Trophoblast cell (in vitro differentiated cells and primary cell): ENCODE data around the gene MAP4K4.

Experiments used
- DNase-seq, 2 donors: peaks; one replicate each; pipeline ENCODE4 v3.0.0-alpha.2; 2016
- H2AFZ ChIP-seq: 2 replicates; pipeline ENCODE4 v1.6.1; 2013; ENCODE audit warnings: low read length, moderate library complexity, mild to moderate bottlenecking; ENCODE audit not compliant: insufficient read depth, poor library complexity
- H2AK5ac ChIP-seq: 2 replicates; pipeline ENCODE4 v1.6.1; 2013; ENCODE audit warnings: mild to moderate bottlenecking, low read length
- H2BK120ac ChIP-seq: 2 replicates; pipeline ENCODE4 v1.6.1; 2013; ENCODE audit warnings: low read length, mild to moderate bottlenecking, moderate library complexity; ENCODE audit not compliant: insufficient read depth, poor library complexity
- H2BK12ac ChIP-seq: 2 replicates; pipeline ENCODE4 v1.6.1; 2013; ENCODE audit warnings: mild to moderate bottlenecking, low read length, moderate library complexity
- H2BK5ac ChIP-seq: 2 replicates; pipeline ENCODE4 v1.6.1; 2013; ENCODE audit warnings: low read length, low read depth, moderate library complexity, mild to moderate bottlenecking; ENCODE audit not compliant: poor library complexity
- H3K14ac ChIP-seq: 2 replicates; pipeline ENCODE4 v1.6.1; 2013; ENCODE audit warnings: mild to moderate bottlenecking, low read length
- H3K18ac ChIP-seq: 2 replicates; pipeline ENCODE4 v1.6.1; 2013; ENCODE audit warnings: mild to moderate bottlenecking, low read length
- H3K23ac ChIP-seq: 2 replicates; pipeline ENCODE4 v1.6.1; 2013; ENCODE audit warnings: low read length
- H3K27ac ChIP-seq: 2 replicates; pipeline ENCODE4 v1.5.1; 2013; ENCODE audit warnings: low read depth, mild to moderate bottlenecking, inconsistent platforms, low read length, moderate library complexity
- H3K27me3 ChIP-seq: 2 replicates; pipeline ENCODE4 v1.6.1; 2013; ENCODE audit warnings: inconsistent platforms, mild to moderate bottlenecking, low read length, moderate library complexity; ENCODE audit not compliant: insufficient read depth
- H3K36me3 ChIP-seq, 2 experiments: 1 replicate in 1 of 2; 2 replicates in 1 of 2; pipeline ENCODE4 v1.6.1; 2013; ENCODE audit warnings: low read length in 2 of 2, mild to moderate bottlenecking in 2 of 2, moderate library complexity in 1 of 2; ENCODE audit not compliant: insufficient read depth in 2 of 2, control insufficient read depth in 1 of 2
- H3K4ac ChIP-seq: 2 replicates; pipeline ENCODE4 v1.6.1; 2013; ENCODE audit warnings: low read depth, mild to moderate bottlenecking, low read length, moderate library complexity
- H3K4me1 ChIP-seq, 2 experiments: 1 replicate in 1 of 2; 2 replicates in 1 of 2; pipeline ENCODE4 v1.6.1; 2013; ENCODE audit warnings: low read length in 2 of 2, mild to moderate bottlenecking in 2 of 2, moderate library complexity in 1 of 2; ENCODE audit not compliant: insufficient read depth in 2 of 2, control insufficient read depth in 1 of 2
- H3K4me2 ChIP-seq: 2 replicates; pipeline ENCODE4 v1.6.1; 2013; ENCODE audit warnings: inconsistent platforms, mild to moderate bottlenecking, low read length, moderate library complexity
- H3K4me3 ChIP-seq: 2 replicates; pipeline ENCODE4 v1.5.1; 2013; ENCODE audit warnings: mild to moderate bottlenecking, low read depth, low read length, inconsistent platforms
- H3K79me1 ChIP-seq: one replicate; pipeline ENCODE4 v1.6.1; 2013; ENCODE audit warnings: low read length
- H3K79me2 ChIP-seq: 2 replicates; pipeline ENCODE4 v1.6.1; 2013; ENCODE audit warnings: low read length, mild to moderate bottlenecking; ENCODE audit not compliant: control insufficient read depth, insufficient read depth, poor library complexity
- H3K9ac ChIP-seq: 2 replicates; pipeline ENCODE4 v1.6.1; 2013; ENCODE audit warnings: mild to moderate bottlenecking, low read length
- H3K9me3 ChIP-seq: 2 replicates; pipeline ENCODE4 v1.6.1; 2013; ENCODE audit warnings: low read depth, mild to moderate bottlenecking, control low read depth, inconsistent platforms, low read length; ENCODE audit not compliant: insufficient read depth
- H4K12ac ChIP-seq: 2 replicates; pipeline ENCODE4 v1.6.1; 2013; ENCODE audit warnings: low read depth, mild to moderate bottlenecking, low read length, moderate library complexity
- H4K8ac ChIP-seq: 2 replicates; pipeline ENCODE4 v1.6.1; 2013; ENCODE audit warnings: low read depth, mild to moderate bottlenecking, low read length, moderate library complexity
- H4K91ac ChIP-seq: one replicate; pipeline ENCODE4 v1.6.1; 2013; ENCODE audit warnings: low read depth, mild to moderate bottlenecking, low read length, moderate library complexity
- WGBS: extraction: QIAGEN DNeasy Blood & Tissue Kit; methylation state at CpG from one replicate; pipeline ENCODE4 v1.1.7; 2013; ENCODE audit warnings: missing lambda C conversion rate; ENCODE audit not compliant: insufficient read length, insufficient coverage; ENCODE audit errors: extremely low coverage; 5-methylcytosine and 5-hydroxymethylcytosine counted together

MAP4K4 gene

DNA sequence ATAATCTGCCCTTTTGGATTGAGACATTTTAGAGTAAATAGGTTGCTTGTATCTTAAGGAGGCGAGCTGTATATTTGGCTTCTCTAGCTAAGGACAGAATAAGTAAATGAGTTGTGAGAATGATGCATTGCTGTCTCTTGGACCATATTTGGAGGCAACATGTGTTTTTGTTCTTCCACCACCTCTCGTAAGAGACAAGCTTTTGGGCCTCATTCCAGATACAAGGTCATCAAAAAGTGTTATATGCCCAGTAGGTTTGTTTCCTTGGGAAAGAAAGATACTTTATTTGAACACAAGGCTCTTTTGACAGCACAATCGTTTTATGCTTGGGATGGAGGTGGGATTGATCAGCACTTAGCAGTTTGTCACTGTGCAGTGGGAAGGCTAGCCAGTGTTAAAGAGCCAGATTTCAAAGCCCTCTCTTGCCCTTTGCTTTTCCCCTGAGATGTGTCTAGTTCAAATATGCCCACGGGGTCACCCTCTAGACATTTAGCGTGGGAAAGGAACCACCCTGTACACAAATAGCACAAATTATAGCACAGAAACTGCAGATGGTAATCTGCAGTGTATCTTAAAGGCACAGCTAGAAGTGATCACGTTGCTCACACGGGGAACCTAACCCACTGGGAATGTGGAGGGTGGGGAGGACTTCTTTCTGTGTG lies 131.3 kb downstream of the MAP4K4 start:
- Histone ChIP-seq H3K79me2 (no peaks in the 10 kb centered on the region), H3K9ac (no peak overlapping the region), H2AFZ (no peak overlapping the region), H3K4me2 (no peak overlapping the region), H2AK5ac (no peak overlapping the region), H3K79me1 (peaks cover 5% of the 10 kb centered on the region), H2BK5ac (no peak overlapping the region), H3K23ac (no peak overlapping the region), H3K4ac (no peak overlapping the region), H3K18ac (no peak overlapping the region), H3K36me3 (peaks cover 13 to 23% of the 10 kb centered on the region in 2 experiments), H2BK120ac (no peak overlapping the region), H4K8ac (no peak overlapping the region), H3K4me1 (peaks cover 6 to 11% of the 10 kb centered on the region in 2 experiments), H3K9me3 (no peaks in the 10 kb centered on the region), H3K4me3 (no peak overlapping the region), H2BK12ac (no peak overlapping the region), H4K12ac (no peak overlapping the region), H3K27ac (no peak overlapping the region), H3K14ac (no peak overlapping the region), H4K91ac (no peak overlapping the region), H3K27me3 (no peaks in the 10 kb centered on the region)
- WGBS, result no CpG with 5 or more reads among the region's 7 CpGs
- no peak for DNase-seq

DNA sequence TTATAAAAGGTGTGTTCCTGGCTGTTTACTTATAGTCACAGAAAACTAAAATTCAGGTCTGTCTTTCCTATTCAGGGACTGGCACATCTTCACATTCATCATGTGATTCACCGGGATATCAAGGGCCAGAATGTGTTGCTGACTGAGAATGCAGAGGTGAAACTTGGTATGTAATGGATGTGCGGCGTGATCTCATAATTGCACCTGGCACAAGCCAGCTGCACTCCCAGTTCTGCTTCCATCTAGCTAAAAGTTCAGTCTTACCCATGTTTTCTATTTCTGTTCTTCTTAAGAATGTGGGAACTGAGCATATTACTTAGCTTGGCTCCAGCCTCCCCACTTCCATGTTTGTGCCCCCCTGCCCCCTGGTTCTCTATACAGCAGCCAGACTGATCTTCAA lies 131.9 kb downstream of the MAP4K4 start:
- H3K36me3 ChIP-seq, result peaks cover 13 to 23% of the 10 kb centered on the region in 2 experiments
- no peak overlapping the region for H3K4me2 ChIP-seq
- no peak overlapping the region for H2AK5ac ChIP-seq
- DNase-seq, result no peak
- no peak overlapping the region for H4K8ac ChIP-seq
- no peaks in the 10 kb centered on the region for H3K27me3 ChIP-seq
- H3K14ac ChIP-seq, result no peak overlapping the region
- no peaks in the 10 kb centered on the region for H3K79me2 ChIP-seq
- no peak overlapping the region for H3K18ac ChIP-seq
- no peak overlapping the region for H3K4me3 ChIP-seq
- no peak overlapping the region for H4K91ac ChIP-seq
- H2AFZ ChIP-seq, result no peak overlapping the region
- peaks cover 6 to 11% of the 10 kb centered on the region in 2 experiments for H3K4me1 ChIP-seq
- H4K12ac ChIP-seq, result no peak overlapping the region
- no peak overlapping the region for H2BK120ac ChIP-seq
- H3K79me1 ChIP-seq, result peaks cover 5% of the 10 kb centered on the region
- no peak overlapping the region for H3K9ac ChIP-seq
- H3K4ac ChIP-seq, result no peak overlapping the region
- no peak overlapping the region for H3K27ac ChIP-seq
- no peak overlapping the region for H2BK12ac ChIP-seq
- no peak overlapping the region for H2BK5ac ChIP-seq
- no peak overlapping the region for H3K23ac ChIP-seq
- no CpG with 5 or more reads among the region's 3 CpGs for WGBS
- H3K9me3 ChIP-seq, result no peaks in the 10 kb centered on the region

DNA sequence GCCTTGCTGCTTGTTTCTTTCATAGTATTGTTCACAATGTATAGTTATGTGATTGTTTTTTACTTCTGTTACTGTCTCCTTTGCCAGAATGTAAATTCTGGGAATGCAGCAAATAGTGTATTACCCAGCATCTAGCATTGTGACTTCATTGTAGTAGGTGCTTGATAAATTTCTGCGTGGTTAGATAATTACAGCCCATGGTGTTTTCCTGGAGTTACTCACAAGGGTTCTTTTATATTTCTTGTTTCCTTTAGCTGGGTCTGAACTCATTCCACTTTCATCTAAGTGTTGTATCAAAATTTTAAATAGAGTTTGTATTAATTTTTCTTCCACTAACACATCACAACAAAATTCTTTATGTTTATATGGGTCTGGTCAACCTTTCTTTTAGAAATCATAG lies 132.6 kb downstream of the MAP4K4 start:
- Histone ChIP-seq H2AFZ (no peak overlapping the region), H4K12ac (no peak overlapping the region), H3K14ac (no peak overlapping the region), H2AK5ac (no peak overlapping the region), H3K4ac (no peak overlapping the region), H3K4me2 (no peak overlapping the region), H3K4me3 (no peak overlapping the region), H3K79me2 (no peaks in the 10 kb centered on the region), H3K9me3 (no peaks in the 10 kb centered on the region), H3K27me3 (no peaks in the 10 kb centered on the region), H3K27ac (no peak overlapping the region), H2BK120ac (no peak overlapping the region), H2BK12ac (no peak overlapping the region), H3K79me1 (peaks cover 5% of the 10 kb centered on the region), H3K23ac (no peak overlapping the region), H3K4me1 (peaks cover 6 to 11% of the 10 kb centered on the region in 2 experiments), H4K8ac (no peak overlapping the region), H3K36me3 (peaks cover 13 to 24% of the 10 kb centered on the region in 2 experiments), H3K18ac (no peak overlapping the region), H3K9ac (no peak overlapping the region), H2BK5ac (no peak overlapping the region), H4K91ac (no peak overlapping the region)
- WGBS, result no CpG with 5 or more reads among the region's 1 CpG
- DNase-seq, result no peak

DNA sequence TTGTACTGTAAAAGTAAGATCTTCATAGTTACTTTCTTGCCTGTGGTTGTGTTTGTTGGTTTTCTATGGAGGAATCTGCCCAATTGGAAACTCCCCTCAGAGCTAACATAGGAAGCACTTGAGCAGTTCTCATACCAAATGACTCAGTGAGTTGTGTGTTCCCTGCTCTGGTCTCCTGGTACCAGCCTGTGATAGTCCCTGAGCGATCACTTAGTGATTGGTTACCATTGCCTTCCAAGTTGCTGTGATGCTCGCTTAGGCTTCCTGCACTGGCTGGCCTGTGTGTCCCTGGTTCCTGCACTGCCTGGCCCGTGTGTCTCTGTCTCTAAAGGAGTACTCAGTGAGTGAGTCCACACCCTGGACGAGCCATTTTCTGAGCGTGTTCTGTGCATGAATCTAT lies 133.0 kb downstream of the MAP4K4 start:
- Histone ChIP-seq H3K23ac (no peak overlapping the region), H3K4me3 (no peak overlapping the region), H3K4me1 (peaks cover 6 to 10% of the 10 kb centered on the region in 2 experiments), H3K14ac (no peak overlapping the region), H3K27ac (no peak overlapping the region), H3K79me2 (no peaks in the 10 kb centered on the region), H2BK12ac (peak overlapping the region; percentile 56), H3K9me3 (no peaks in the 10 kb centered on the region), H3K79me1 (peaks cover 5% of the 10 kb centered on the region), H3K4ac (no peak overlapping the region), H3K27me3 (no peaks in the 10 kb centered on the region), H2AFZ (no peak overlapping the region), H2BK120ac (no peak overlapping the region), H4K8ac (peak overlapping the region; percentile 24), H2BK5ac (peak overlapping the region; percentile 35), H3K18ac (peak overlapping the region; percentile 19), H4K12ac (no peak overlapping the region), H2AK5ac (peak overlapping the region; percentile 56), H4K91ac (peak overlapping the region; percentile 61), H3K36me3 (peaks cover 13 to 23% of the 10 kb centered on the region in 2 experiments), H3K9ac (no peak overlapping the region), H3K4me2 (no peak overlapping the region)
- peak; percentile 45 to 55 for DNase-seq
- WGBS, result no CpG with 5 or more reads among the region's 5 CpGs
